Omental fat pad (tissue), 4 donors: ENCODE measurements around the gene WWTR1. TPM values are rescaled to one million over a fixed set of nuclear protein-coding genes. Genes with fewer than 3 reads are reported as not detected.

Source experiments
- ATAC-seq: fragments of 150-250 bp; one replicate; pipeline ENCODE4 v1.9.1; 2016; ENCODE audit warnings: mild to moderate bottlenecking, moderate library complexity; ENCODE audit not compliant: low FRiP score
- DNase-seq: peaks from one replicate; pipeline ENCODE4 v3.0.0-alpha.2; 2019; ENCODE audit warnings: low spot score
- total RNA-seq, 4 donors: library from RNA; depleted of rRNA; stranded (reverse); fragments of >200 nt; gene quantifications; one replicate each; pipeline ENCODE4 v1.1.0, GENCODE V29; 2016
- TF ChIP-seq, protein P1 (sequence below), 3 donors: fragments of 450-650 bp; IDR thresholded peaks; one replicate each; pipeline ENCODE4 v1.5.1; 2016 to 2017; ENCODE audit warnings: antibody characterized with exemption in 3 of 3, mild to moderate bottlenecking in 3 of 3, moderate library complexity in 2 of 3

Gene WWTR1
- total RNA-seq, 4 donors from 2014 or later = 57.4 to 130 (median 77.7) TPM

DNA sequence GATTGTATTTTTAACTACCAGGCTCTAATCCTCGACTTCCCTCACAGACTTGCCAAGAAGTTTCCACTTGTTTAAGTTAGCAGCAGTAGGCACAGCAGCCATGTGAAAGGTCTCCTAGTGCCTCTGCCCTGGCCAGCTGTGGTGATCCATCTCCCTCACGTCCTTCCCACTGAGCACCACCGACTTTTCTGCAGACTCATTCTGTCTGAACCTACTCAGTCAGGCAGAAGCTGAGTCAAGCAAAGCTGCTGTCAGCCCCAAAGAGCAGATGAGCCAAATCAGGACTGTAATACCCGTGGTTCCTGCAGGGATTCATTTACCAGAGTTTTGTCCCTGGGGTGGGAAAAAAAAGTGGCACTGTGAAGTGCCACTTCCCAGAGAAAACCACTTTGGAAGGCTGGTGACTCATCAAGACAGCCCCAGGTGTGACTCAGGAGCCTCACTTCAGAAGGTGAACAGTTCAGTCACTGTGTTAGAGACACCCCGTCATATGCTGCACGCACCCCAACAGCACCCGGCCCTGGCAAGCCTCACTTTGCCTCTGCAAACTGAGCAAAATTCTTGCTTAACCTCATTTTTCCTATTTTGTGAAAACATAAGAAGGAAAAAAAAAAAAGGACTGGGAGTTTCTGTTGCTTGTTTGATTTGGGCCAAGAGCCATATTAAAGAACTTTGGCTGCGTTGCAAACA, 76.0 kb downstream of the WWTR1 start:
- peak; percentile 88 for ATAC-seq
- TF ChIP-seq, protein P1, sequence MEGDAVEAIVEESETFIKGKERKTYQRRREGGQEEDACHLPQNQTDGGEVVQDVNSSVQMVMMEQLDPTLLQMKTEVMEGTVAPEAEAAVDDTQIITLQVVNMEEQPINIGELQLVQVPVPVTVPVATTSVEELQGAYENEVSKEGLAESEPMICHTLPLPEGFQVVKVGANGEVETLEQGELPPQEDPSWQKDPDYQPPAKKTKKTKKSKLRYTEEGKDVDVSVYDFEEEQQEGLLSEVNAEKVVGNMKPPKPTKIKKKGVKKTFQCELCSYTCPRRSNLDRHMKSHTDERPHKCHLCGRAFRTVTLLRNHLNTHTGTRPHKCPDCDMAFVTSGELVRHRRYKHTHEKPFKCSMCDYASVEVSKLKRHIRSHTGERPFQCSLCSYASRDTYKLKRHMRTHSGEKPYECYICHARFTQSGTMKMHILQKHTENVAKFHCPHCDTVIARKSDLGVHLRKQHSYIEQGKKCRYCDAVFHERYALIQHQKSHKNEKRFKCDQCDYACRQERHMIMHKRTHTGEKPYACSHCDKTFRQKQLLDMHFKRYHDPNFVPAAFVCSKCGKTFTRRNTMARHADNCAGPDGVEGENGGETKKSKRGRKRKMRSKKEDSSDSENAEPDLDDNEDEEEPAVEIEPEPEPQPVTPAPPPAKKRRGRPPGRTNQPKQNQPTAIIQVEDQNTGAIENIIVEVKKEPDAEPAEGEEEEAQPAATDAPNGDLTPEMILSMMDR (IDR thresholded peaks at IDR 0.05) = no peak
- DNase-seq = no peak

DNA sequence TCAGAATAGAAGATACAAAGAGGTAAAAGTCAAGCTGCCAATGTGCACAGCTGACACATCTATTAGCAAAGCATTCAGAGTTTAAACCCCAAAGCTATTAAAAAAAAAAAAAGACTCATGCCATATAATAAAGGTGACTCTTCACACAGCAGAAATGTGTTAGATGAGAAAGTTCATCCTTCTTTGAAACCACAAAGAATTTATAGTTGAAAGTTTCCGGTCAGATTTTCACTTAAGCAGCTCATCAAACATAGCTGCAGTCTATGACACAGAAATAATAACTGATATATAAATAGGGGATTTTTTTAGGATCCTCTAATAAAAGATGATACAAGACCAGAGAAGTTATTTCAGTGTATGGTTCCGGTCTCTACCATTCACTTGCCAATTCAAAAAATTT, 76.6 kb downstream of the WWTR1 start:
- TF ChIP-seq, protein P1 (IDR thresholded peaks at IDR 0.05) = no peak
- DNase-seq (no peak), ATAC-seq (no peak)

DNA sequence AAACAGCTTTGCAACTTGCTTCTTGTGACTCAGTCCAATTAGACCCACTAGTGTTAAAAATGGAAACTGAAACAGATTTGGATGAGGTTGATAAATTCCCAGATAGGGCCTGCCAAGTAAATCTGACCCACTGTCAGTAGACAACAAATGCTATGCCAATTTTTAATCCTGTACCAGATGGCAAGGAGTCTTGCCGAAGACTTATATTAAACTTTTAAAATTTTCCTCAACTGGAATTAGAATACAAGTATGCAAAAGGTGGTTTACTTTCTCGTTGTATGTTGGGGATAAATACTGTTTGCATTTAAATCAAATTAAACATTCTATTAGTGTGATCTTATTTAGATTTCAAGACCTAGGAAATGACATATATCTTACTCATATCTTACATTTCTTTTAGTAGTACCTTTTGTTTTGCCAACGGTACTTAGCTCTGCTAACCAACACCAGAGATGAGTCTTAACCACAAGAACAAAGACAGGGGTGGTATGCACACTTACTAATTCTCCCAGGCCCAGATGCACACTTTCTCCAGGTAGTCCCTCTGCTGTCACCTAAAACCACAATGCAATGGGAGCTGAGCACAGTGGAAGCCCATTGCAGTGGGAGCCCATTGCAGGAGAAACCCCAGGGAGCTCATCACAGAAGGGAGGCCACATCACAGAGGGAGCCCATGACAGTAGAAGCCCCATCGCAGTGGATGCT, 77.8 kb downstream of the WWTR1 start:
- DNase-seq (no peak), ATAC-seq (no peak)
- TF ChIP-seq, protein P1 (IDR thresholded peaks at IDR 0.05) = no peak

GRCh38 chr3:149579161-149579560, 78.7 kb downstream of the WWTR1 start:
- DNase-seq = no peak
- no peak for ATAC-seq
- TF ChIP-seq, protein P1 (IDR thresholded peaks at IDR 0.05) = no peak

- DNase-seq (no peak), ATAC-seq (no peak)
- TF ChIP-seq, protein P1 (IDR thresholded peaks at IDR 0.05) = no peak
Observed at GRCh38 chr3:149577801-149578200, 80.0 kb downstream of the WWTR1 start.

DNA sequence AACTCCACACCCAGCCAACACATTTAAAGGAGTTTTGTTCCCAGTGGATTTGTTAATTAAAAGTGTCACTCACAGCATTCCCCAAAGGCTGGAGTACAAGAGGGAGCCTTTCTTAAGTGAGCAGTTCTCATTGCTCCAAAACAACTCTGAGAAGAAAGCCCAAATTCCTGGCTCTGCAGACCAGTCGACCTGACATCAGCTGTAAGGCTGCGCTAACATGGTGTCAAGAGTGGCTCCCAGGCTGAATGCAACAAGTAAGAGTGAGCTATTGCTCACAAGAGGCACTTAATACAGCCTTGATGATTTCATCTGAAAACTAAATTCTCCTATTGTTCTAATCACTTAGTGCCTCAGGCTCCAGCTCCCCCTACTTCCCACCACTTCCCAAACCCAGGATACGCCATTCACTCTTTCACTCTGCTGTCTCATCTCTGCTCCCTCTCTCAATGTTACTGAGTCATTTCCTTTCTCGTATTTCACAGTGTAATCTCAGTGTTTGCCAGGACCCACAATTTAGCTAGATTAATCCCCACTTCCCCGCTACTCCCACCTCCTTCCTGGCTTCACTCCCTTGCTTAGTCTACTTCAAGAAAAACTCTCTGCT, 81.8 kb downstream of the WWTR1 start:
- no peak for DNase-seq
- TF ChIP-seq, protein P1 (IDR thresholded peaks at IDR 0.05) = no peak
- ATAC-seq = peak; percentile 92
